Skeletal muscle satellite cell (primary cell): ENCODE measurements around the gene KLHL3.

Experiments used
- H3K27me3 ChIP-seq: 2 replicates; pipeline ENCODE4 v1.7.0; 2013; ENCODE audit warnings: low read length; ENCODE audit not compliant: control insufficient read depth, insufficient read depth
- H3K36me3 ChIP-seq: 2 replicates; pipeline ENCODE4 v1.7.0; 2013; ENCODE audit warnings: mild to moderate bottlenecking, control low read depth, low read length; ENCODE audit not compliant: insufficient read depth
- H3K4me1 ChIP-seq: 2 replicates; pipeline ENCODE4 v1.7.0; 2013; ENCODE audit warnings: low read length; ENCODE audit not compliant: control insufficient read depth, insufficient read depth
- H3K4me2 ChIP-seq: 2 replicates; pipeline ENCODE4 v1.7.0; 2013; ENCODE audit warnings: mild to moderate bottlenecking, low read length
- H3K4me3 ChIP-seq: 2 replicates; pipeline ENCODE4 v1.7.0; 2013; ENCODE audit warnings: low read length
- H3K9ac ChIP-seq: 2 replicates; pipeline ENCODE4 v1.7.0; 2013; ENCODE audit warnings: mild to moderate bottlenecking, low read depth, low read length, moderate library complexity
- H3K9me3 ChIP-seq: replicated peaks from 2 replicates; pipeline ENCODE4 v1.7.0; 2013; ENCODE audit warnings: mild to moderate bottlenecking, control low read depth, low read length

Gene KLHL3

DNA sequence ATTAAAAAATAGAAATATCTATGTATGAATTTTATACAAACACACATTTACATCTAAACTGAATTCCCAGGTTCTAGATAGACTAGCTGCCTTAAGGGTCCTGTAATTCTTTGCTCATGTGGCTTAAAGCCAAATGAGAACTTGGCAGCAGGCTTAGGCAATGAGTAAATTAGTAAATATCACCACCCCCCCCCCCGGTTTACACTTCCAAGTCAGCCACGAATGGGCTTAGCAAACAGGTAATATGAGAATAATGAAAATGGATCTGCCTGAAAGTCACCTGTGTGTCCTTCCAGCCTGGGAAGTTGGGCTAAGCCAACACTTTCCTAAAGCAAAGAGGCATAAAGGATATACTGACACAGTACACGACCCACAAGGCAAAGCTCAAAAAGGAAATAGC is 108.6 kb downstream of the KLHL3 start:
- Histone ChIP-seq H3K4me1 (peaks cover 10% of the 10 kb centered on the region), H3K36me3 (no peaks in the 10 kb centered on the region), H3K4me3 (no peak overlapping the region), H3K4me2 (no peak overlapping the region), H3K9me3 (no peaks in the 10 kb centered on the region), H3K27me3 (no peaks in the 10 kb centered on the region), H3K9ac (no peak overlapping the region)

DNA sequence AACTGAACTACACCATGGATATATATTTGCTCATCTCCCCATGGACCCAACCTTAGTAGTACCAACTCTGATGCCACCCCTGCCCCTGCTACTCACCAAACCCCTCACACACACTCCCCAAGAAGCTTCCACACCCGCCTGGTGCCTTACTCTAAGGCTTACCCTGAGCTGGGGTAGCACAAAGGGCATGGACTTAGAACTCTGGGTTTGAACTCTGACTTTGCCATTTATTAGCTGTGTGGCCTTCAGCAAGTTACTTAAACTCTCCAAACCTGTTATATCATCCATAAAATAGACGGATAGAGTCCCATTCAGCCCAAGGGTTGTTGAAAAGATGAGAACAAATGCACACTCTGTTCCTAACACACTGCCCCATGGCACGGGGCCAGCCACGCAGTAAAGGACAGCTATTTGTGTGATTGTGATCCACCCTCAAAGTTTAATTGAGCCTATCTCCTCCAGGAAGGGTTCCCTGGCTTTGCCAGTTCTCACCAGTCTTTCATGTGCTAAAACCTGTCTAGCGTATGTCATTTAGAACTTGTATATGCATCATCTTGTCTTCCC is 111.0 kb downstream of the KLHL3 start:
- Histone ChIP-seq H3K9ac (no peak overlapping the region), H3K27me3 (no peaks in the 10 kb centered on the region), H3K4me2 (no peak overlapping the region), H3K4me3 (no peak overlapping the region), H3K9me3 (no peaks in the 10 kb centered on the region), H3K4me1 (peaks cover 25% of the 10 kb centered on the region), H3K36me3 (no peaks in the 10 kb centered on the region)

DNA sequence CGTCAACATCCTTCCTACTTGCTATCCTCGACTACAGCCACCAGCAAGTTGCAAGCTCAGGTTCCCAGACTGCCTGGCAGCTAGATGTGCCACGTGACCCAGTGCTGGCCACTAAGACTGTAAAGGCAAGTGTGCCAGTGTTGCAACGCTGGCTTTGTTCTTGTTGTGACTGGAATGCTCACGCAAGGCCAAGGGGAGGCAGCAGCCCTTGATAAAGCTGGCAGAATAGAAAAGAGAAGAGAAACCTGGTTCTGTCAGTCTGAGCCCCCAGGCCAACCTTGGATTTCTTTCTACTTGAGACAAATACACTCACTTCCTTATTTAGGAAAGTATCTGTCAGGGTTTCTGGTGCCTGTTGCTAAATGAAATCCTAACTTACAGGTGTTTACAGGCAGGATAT is 113.0 kb downstream of the KLHL3 start:
- H3K4me2 ChIP-seq, result peak overlapping the region; percentile 60
- H3K9me3 ChIP-seq, result no peaks in the 10 kb centered on the region
- H3K4me3 ChIP-seq, result peak overlapping the region; percentile 30
- H3K36me3 ChIP-seq, result no peaks in the 10 kb centered on the region
- H3K9ac ChIP-seq, result peak overlapping the region; percentile 32
- peaks cover 44% of the 10 kb centered on the region for H3K4me1 ChIP-seq
- no peaks in the 10 kb centered on the region for H3K27me3 ChIP-seq

DNA sequence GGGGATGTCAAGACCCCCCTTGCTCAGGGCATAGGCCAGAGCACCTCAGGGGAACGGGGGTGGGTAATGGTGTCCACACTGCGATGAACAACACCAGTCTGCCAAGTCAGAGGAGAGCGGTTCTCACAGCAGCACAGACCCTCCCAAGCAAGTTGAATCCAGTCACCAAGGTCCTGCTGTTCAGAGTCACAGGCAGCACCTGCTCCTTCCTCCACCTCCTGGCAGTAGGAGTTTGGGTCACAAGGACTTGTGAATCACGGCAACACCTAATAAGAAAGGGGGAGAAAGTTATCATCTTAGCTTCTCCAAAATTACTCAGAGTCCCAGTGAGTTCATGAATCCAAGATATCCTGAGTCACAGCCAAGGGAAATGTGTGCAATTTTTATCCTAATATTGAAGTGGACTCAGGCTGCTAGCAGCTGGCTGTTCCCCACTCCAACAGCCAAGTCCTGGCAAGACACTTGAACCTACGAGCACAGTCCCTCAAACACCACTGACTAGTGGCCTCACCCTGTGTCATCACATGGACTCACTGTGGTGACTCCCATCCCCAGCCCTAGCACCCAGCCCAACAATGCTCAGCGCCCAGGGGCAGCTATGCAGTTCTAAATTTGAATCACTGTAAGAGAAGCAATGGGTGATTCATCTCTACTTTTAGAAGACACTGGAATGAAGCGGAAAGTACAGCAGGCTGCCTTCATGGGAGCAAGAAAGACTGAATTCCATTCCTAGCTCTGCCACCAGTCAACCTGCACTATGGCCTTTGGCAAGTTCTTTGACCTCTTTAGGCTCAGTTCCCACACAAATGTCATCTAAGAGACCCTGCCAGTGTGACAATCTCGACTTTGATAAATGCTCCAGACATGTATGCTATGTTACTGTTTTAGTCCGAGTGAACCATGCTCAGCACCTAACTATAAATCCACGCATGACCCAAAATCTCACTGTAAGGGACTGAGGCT is 113.7 kb downstream of the KLHL3 start:
- Histone ChIP-seq H3K27me3 (no peaks in the 10 kb centered on the region), H3K9ac (peak overlapping the region; percentile 32), H3K4me2 (peak overlapping the region; percentile 60), H3K4me3 (peak overlapping the region; percentile 30), H3K9me3 (no peaks in the 10 kb centered on the region), H3K36me3 (no peaks in the 10 kb centered on the region), H3K4me1 (peaks cover 51% of the 10 kb centered on the region)

DNA sequence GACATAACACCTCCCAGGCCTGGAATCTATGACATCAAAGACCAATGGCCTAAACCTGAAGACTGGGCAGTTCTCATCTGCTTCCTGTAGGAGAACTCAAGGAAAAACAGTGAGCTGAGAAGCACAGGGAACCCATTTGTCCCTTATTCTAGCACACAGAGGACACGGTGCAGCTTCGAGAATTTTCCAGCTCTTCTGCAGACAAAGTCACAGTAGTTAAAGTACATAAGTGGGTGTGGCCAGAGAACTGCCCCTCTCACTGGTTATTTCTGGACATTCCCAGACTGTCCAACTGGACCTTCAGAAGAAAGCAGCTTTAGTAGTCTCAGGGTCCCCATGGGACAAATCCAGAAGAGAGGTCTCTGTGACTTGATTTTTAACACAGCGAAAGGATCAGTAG is 114.6 kb downstream of the KLHL3 start:
- H3K4me1 ChIP-seq, result peaks cover 53% of the 10 kb centered on the region
- H3K4me3 ChIP-seq, result no peak overlapping the region
- H3K9ac ChIP-seq, result no peak overlapping the region
- no peaks in the 10 kb centered on the region for H3K9me3 ChIP-seq
- no peaks in the 10 kb centered on the region for H3K36me3 ChIP-seq
- H3K27me3 ChIP-seq, result no peaks in the 10 kb centered on the region
- H3K4me2 ChIP-seq, result no peak overlapping the region

DNA sequence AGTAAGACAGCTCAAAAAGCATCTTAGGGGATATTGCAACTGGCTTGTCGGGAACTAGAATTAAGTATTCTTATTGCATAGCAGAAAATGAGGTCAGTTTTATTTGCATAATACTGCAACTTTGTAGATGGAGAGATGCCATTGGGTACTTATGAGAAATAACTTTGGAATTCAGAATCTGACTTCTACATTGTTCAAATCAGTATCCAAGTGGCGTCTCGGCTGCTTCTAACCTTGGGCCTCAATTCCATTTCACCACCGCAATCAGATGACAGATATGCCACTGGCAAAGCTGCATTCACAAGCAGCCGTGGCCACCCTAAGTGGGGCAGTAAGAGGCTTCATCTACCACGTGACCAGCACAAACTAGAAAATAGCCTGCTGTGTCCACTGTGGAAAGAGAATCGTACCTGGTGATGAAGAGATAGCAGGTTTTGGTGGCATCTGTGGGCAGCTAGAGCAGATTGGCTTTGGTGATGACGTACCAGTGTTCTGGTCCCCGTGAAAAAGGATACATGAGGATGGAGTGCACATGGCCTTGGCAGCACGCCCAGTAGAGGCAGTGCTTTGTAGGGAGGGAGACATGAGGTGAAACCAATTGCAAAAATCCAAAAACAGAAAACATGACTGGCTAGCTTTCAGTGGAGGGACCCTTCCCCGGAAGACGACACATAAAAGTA is 116.6 kb downstream of the KLHL3 start:
- no peaks in the 10 kb centered on the region for H3K36me3 ChIP-seq
- H3K9ac ChIP-seq, result peak overlapping the region; percentile 37
- H3K4me3 ChIP-seq, result peak overlapping the region; percentile 30
- no peaks in the 10 kb centered on the region for H3K9me3 ChIP-seq
- peaks cover 53% of the 10 kb centered on the region for H3K4me1 ChIP-seq
- H3K4me2 ChIP-seq, result peak overlapping the region; percentile 65
- no peaks in the 10 kb centered on the region for H3K27me3 ChIP-seq

DNA sequence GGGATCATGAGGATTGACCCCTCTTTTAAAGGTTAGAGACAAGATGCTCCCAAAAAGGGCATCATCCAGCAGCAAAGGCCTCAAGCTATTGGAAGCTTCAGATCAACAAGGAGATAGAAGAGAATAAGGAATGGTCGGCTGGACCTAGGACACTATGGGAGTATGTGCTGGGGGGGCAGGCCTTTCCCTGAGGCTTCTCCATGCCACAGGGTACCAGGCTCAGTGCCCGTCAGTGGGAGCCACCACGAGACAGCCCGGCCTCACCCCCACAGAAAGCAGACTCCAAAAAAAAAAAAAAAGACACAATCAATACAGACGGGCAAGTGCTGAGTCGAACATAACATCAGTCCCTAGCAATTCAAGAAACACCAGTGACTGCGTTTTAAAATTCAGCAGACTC is 117.4 kb downstream of the KLHL3 start:
- no peak overlapping the region for H3K4me3 ChIP-seq
- no peaks in the 10 kb centered on the region for H3K36me3 ChIP-seq
- no peak overlapping the region for H3K4me2 ChIP-seq
- H3K4me1 ChIP-seq, result peaks cover 57% of the 10 kb centered on the region
- H3K27me3 ChIP-seq, result no peaks in the 10 kb centered on the region
- H3K9me3 ChIP-seq, result no peaks in the 10 kb centered on the region
- peak overlapping the region; percentile 11 for H3K9ac ChIP-seq

DNA sequence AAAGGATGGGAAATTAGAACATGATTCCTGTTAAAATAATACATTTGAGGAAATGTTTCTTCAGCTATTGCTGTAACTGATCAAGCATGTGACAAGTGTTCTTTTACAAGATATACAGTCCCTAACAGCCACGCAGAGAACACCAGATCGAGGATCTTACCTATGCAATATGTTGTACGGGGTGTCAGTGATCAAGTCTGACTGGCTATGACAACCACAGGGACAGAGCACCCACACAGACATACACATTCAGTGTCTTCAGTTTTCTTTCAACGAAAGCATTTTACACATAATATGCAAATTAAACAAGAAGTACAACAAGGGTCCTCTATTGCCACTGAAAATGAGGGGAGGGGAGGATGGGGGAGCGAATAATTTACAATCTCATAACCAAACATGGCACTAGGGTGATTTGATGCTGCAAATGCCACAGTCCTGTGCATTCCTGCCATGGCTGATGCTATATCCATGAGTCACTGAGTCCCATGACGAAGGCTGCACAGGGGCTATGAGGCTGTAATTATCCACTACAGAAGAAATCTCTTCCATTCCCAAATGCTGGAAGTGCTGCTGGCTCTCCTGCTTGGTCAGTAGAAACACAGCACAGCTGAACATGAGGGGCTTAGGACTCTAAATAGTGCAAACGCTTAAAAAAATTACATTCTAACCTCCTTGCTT is 118.2 kb downstream of the KLHL3 start:
- Histone ChIP-seq H3K4me1 (peaks cover 53% of the 10 kb centered on the region), H3K27me3 (no peaks in the 10 kb centered on the region), H3K9me3 (no peaks in the 10 kb centered on the region), H3K4me2 (no peak overlapping the region), H3K9ac (no peak overlapping the region), H3K4me3 (no peak overlapping the region), H3K36me3 (no peaks in the 10 kb centered on the region)

DNA sequence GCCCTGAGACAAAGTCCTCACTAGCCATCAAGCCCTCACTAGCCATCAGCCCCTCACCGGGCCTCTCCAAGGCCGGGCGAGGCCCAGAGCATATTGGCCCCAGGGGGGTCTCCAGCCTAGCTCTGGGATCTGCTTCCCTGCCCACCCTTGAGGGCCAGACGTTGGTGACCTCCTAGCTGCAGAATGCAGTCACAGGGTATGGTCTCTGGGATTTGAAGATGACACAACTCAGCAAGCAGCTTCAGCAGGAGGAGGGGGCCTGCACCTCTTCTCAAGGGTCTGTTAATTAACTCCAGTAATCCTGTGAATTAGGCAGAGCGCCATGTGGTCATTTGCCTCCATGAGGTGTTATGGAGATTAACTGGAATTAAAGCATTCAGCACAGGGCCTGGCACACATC is 119.8 kb downstream of the KLHL3 start:
- H3K27me3 ChIP-seq, result no peaks in the 10 kb centered on the region
- no peak overlapping the region for H3K9ac ChIP-seq
- no peak overlapping the region for H3K4me2 ChIP-seq

DNA sequence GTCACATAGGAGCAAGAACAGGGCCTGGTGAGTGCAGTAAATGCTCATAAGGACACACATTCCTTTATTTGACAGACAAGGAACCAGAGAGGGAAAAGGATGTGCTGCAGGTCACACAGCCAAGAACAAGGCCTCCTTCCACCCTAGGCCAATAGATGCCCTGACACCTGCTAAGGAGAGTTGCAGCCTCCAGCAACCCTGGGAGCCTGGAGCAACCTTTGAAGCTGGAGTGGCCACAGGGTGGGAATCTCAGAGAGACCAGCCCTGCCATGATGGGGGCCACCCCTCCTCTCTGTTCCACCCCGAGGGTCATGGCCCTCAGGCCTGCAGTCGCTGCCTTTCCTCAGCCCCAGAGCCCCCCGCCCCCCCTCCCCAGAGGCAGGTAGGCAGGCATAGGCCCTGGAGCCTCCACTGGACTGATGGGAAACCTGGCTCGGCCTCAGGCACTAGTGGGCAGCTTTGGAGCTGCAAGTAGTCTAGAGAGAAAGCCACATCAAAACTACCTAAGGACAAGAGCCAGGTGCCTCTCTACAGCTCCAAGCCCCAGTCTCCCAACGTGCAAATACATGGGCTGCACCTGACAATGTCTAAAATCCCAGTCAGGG is 120.6 kb downstream of the KLHL3 start:
- Histone ChIP-seq H3K4me1 (peaks cover 45% of the 10 kb centered on the region), H3K9me3 (no peaks in the 10 kb centered on the region), H3K4me3 (no peak overlapping the region), H3K36me3 (no peaks in the 10 kb centered on the region), H3K4me2 (no peak overlapping the region), H3K9ac (no peak overlapping the region), H3K27me3 (no peaks in the 10 kb centered on the region)

More for the DNA sequence above, 119.8 kb downstream of the KLHL3 start:
- Histone ChIP-seq H3K4me1 (peaks cover 39% of the 10 kb centered on the region), H3K4me3 (no peak overlapping the region), H3K36me3 (no peaks in the 10 kb centered on the region), H3K9me3 (no peaks in the 10 kb centered on the region)
